Activated naive CD8-positive, alpha-beta T cell treated with anti-CD3 and anti-CD28 coated beads, Interleukin-2, amount 10 ng/mL, durations not matched to agents 7 days and 5 days (primary cell): ENCODE data around the gene MAMDC2. TPM values are rescaled to one million over a fixed set of nuclear protein-coding genes. Genes with fewer than 3 reads are reported as not detected.

Experiments used
- ATAC-seq: fragments of 150-1000 bp; cut with Tn5 transposase; one replicate; pipeline ENCODE4 v1.10.0; 2021; ENCODE audit warnings: low read depth, moderate library complexity
- POLR2A ChIA-PET: fragments of 350-600 bp; sonication (Branson Sonifier 250); formaldehyde crosslinking; loops from one replicate; lab custom pipeline; 2021; ENCODE audit warnings: antibody characterized with exemption; lab: Charles Lee
- DNase-seq: peaks from one replicate; pipeline ENCODE4 v3.0.0; 2021
- H3K27ac Mint-ChIP-seq: one replicate; pipeline ENCODE4 v1.8.0; 2022; ENCODE audit warnings: mild to moderate bottlenecking, mixed read lengths
- H3K27me3 Mint-ChIP-seq: one replicate; pipeline ENCODE4 v1.8.0; 2022; ENCODE audit warnings: mild to moderate bottlenecking, moderate library complexity, mixed read lengths
- H3K36me3 Mint-ChIP-seq: one replicate; pipeline ENCODE4 v1.8.0; 2021; ENCODE audit warnings: mild to moderate bottlenecking, mixed read lengths
- H3K4me1 Mint-ChIP-seq: one replicate; pipeline ENCODE4 v1.8.0; 2021; ENCODE audit warnings: mixed read lengths
- H3K4me3 Mint-ChIP-seq: one replicate; pipeline ENCODE4 v1.8.0; 2022; ENCODE audit warnings: mild to moderate bottlenecking, moderate library complexity, mixed read lengths
- H3K9me3 Mint-ChIP-seq: one replicate; pipeline ENCODE4 v1.8.0; 2021; ENCODE audit warnings: mixed read lengths
- total RNA-seq, 2 experiments: library from RNA; stranded (reverse); gene quantifications; one replicate each; pipeline ENCODE4 v1.2.3, GENCODE V29; 2021

The MAMDC2 gene
- total RNA-seq, 2 experiments from 2014 or later, result 0.08 TPM; not detected in 1

DNA sequence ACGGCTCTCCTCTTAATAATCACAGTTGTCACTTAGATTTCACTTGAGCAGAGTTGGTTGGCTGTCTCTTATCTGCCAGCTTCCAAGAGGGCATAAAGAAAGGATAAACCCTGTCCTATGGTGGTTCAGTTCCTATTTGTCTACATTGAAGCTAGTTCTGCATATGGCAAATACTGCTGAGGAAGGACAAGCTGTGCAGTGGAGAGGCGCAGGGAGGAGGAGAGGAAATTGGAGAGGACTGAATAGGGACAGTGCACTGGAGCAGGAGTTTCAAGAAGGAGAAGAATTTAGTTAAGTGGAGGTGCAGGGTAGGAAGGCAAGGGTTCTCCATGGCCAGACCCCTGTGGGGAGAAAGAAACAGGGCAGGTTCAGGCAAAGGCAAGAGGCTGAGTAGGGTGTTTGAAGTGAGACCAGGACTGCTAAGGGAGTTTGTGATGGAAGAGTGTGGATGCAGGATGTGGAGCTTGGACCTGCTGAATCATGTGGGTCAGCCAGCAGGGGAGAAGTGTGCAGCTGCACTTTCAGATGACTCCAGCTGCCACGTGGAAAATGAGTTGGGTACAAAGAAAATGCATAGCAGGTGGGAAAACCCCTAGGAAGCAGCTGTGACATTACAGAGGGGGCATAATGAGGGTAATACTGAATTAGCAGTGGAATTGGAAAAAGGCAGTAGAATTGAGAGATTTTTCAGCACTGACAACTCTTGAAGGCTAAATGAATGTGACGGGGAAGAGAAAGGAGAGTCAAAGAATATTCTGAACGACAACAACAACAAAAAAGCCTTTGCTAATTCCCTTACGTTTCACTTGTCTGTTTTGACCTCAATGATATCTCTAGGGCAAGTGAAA lies 66.8 kb downstream of the MAMDC2 start:
- peaks cover 3% of the 10 kb centered on the region for H3K4me1 Mint-ChIP-seq
- H3K4me3 Mint-ChIP-seq, result no peak overlapping the region
- H3K9me3 Mint-ChIP-seq, result no peaks in the 10 kb centered on the region
- H3K27me3 Mint-ChIP-seq, result peaks cover 5% of the 10 kb centered on the region
- no peak for ATAC-seq
- POLR2A ChIA-PET, result no interaction called here
- DNase-seq, result no peak
- no peak overlapping the region for H3K27ac Mint-ChIP-seq
- no peaks in the 10 kb centered on the region for H3K36me3 Mint-ChIP-seq

GRCh38 chr9:70111042-70111602 lies 67.5 kb downstream of the MAMDC2 start:
- peak; percentile 70 for ATAC-seq
- Mint-ChIP-seq H3K4me1 (peaks cover 3% of the 10 kb centered on the region), H3K9me3 (no peaks in the 10 kb centered on the region)

DNA sequence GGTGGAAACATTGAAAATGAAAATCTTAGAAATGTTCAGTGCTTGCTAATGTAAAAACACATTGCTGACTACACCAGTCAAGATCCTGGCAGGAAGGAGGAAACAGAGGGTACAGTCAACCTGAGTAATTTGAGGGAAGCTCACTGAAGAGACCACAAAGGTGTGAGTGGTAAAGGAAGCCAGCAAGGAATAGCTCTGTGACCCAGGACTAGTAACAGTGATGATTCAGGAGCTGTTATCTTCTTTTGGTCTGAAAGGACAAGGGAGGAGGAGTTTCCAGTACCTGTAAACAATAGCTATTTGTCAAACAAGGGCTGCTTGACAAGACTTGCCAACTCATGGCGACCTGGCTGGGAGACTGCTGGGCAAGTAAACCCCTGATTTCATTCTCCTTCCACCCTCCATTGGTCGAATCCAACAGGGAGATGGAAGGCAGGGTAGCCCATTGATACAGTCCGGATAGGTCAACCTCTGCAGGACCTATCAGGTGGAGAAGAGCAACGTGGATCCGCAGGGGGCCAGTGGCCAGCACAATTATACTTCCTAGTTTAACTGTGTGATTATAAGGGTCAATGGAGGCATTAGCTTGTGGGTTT lies 68.1 kb downstream of the MAMDC2 start:
- peaks cover 3% of the 10 kb centered on the region for H3K4me1 Mint-ChIP-seq
- ATAC-seq, result no peak

More at GRCh38 chr9:70111042-70111602, 67.5 kb downstream of the MAMDC2 start:
- no peaks in the 10 kb centered on the region for H3K36me3 Mint-ChIP-seq
- DNase-seq, result peak; percentile 67
- peaks cover 5% of the 10 kb centered on the region for H3K27me3 Mint-ChIP-seq
- POLR2A ChIA-PET, result no interaction called here
- no peak overlapping the region for H3K27ac Mint-ChIP-seq
- H3K4me3 Mint-ChIP-seq, result no peak overlapping the region

DNA sequence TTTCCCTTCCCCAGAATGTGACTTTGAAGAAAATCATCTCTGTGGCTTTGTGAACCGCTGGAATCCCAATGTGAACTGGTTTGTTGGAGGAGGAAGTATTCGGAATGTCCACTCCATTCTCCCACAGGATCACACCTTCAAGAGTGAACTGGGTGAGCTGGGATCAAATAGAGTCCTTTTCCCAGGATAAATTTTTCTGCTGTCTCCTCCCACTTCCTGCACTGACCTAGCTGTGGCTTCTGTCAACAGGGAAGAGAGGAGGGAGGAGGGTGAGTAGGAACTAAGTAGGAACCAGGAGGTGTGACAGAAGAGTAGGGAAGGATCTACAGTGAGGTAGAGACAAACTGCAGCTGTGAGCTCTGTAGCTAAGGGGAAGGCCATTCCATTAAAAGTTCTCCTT lies 69.3 kb downstream of the MAMDC2 start:
- POLR2A ChIA-PET, result no interaction called here
- peaks cover 7% of the 10 kb centered on the region for H3K27me3 Mint-ChIP-seq
- no peak overlapping the region for H3K4me3 Mint-ChIP-seq
- DNase-seq (no peak), ATAC-seq (no peak)
- no peak overlapping the region for H3K27ac Mint-ChIP-seq
- H3K4me1 Mint-ChIP-seq, result peaks cover 3% of the 10 kb centered on the region
- no peaks in the 10 kb centered on the region for H3K36me3 Mint-ChIP-seq
- no peaks in the 10 kb centered on the region for H3K9me3 Mint-ChIP-seq

More for the DNA sequence above, 68.1 kb downstream of the MAMDC2 start:
- DNase-seq, result no peak
- H3K4me3 Mint-ChIP-seq, result no peak overlapping the region
- no peaks in the 10 kb centered on the region for H3K36me3 Mint-ChIP-seq
- H3K27ac Mint-ChIP-seq, result no peak overlapping the region
- POLR2A ChIA-PET, result no interaction called here
- no peaks in the 10 kb centered on the region for H3K9me3 Mint-ChIP-seq
- peaks cover 5% of the 10 kb centered on the region for H3K27me3 Mint-ChIP-seq

- Mint-ChIP-seq H3K27ac (no peak overlapping the region), H3K27me3 (peaks cover 7% of the 10 kb centered on the region), H3K4me1 (peaks cover 3% of the 10 kb centered on the region), H3K4me3 (no peak overlapping the region), H3K36me3 (no peaks in the 10 kb centered on the region), H3K9me3 (no peaks in the 10 kb centered on the region)
- ATAC-seq (peak; percentile 33), DNase-seq (peak; percentile 27)
- POLR2A ChIA-PET, result no interaction called here
These were observed 69.9 kb downstream of the MAMDC2 start for GRCh38 chr9:70113403-70114022.

DNA sequence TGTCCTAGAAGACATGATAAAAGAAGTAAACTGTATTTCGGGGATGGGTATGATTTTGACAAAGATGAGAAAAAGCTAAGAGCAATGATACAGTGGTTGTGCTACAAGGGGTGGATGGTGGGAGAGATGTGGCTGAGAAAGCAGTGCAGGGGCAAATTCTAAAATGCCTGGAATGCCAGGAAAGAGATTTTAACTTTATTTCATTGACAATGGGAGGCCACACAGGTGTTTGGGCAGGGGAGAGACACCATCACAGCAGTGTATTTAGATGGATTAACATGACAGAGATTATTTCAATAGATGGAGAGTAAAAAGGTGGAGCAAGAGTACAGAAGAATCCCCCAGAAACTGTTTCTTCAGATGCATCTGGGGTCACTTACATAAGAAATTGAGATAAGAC lies 71.2 kb downstream of the MAMDC2 start:
- Mint-ChIP-seq H3K4me1 (peaks cover 3% of the 10 kb centered on the region), H3K27ac (no peak overlapping the region), H3K9me3 (no peaks in the 10 kb centered on the region), H3K4me3 (no peak overlapping the region), H3K27me3 (peaks cover 7% of the 10 kb centered on the region), H3K36me3 (no peaks in the 10 kb centered on the region)
- POLR2A ChIA-PET, result no interaction called here
- ATAC-seq, result no peak
- DNase-seq, result no peak

- ATAC-seq, result no peak
- no peak overlapping the region for H3K27ac Mint-ChIP-seq
- no peak overlapping the region for H3K4me3 Mint-ChIP-seq
- H3K4me1 Mint-ChIP-seq, result no peaks in the 10 kb centered on the region
- no peak for DNase-seq
- H3K36me3 Mint-ChIP-seq, result no peaks in the 10 kb centered on the region
- peaks cover 7% of the 10 kb centered on the region for H3K27me3 Mint-ChIP-seq
- POLR2A ChIA-PET, result no interaction called here
- H3K9me3 Mint-ChIP-seq, result no peaks in the 10 kb centered on the region
These were observed 74.2 kb downstream of the MAMDC2 start for GRCh38 chr9:70117835-70118319.

- no peaks in the 10 kb centered on the region for H3K4me1 Mint-ChIP-seq
- POLR2A ChIA-PET, result no interaction called here
- no peak for ATAC-seq
- no peaks in the 10 kb centered on the region for H3K9me3 Mint-ChIP-seq
- H3K4me3 Mint-ChIP-seq, result no peak overlapping the region
- H3K36me3 Mint-ChIP-seq, result no peaks in the 10 kb centered on the region
- no peak overlapping the region for H3K27ac Mint-ChIP-seq
- peaks cover 5% of the 10 kb centered on the region for H3K27me3 Mint-ChIP-seq
- DNase-seq, result no peak
These were observed 76.1 kb downstream of the MAMDC2 start for GRCh38 chr9:70119786-70120185.

GRCh38 chr9:70120834-70121510 lies 77.3 kb downstream of the MAMDC2 start:
- Mint-ChIP-seq H3K4me3 (no peak overlapping the region), H3K27me3 (peaks cover 2% of the 10 kb centered on the region), H3K4me1 (no peaks in the 10 kb centered on the region), H3K27ac (no peak overlapping the region), H3K36me3 (no peaks in the 10 kb centered on the region), H3K9me3 (no peaks in the 10 kb centered on the region)
- no peak for ATAC-seq
- DNase-seq, result no peak
- POLR2A ChIA-PET, result no interaction called here

DNA sequence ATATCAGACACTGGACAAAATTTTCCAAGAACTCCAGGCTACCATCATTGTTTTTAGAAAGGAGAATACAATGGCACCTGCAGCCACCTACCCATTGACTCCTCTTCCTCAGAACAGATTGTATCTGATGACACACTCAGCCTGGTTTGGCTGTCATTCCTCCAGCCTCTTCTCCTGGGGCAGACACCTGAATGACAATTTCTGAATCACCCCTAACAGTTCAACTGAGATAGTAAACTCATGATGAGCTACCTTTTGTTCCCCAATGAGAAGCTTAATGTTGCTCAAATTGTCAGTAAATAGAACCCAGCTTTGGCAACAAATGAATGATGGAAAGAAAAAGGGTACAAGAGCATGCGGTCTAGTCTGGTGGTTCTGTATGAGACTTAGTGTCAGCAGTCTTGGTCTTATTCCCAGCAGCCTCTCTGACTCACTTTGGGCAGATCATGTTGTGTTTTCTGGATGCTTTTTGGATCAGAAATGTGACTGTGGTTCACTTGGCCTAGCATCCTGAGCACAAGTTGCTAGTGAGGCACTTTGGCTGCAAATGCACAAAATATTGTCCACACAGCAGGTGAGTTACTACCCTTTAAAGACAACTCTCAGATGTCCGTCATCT lies 78.3 kb downstream of the MAMDC2 start:
- DNase-seq, result no peak
- H3K36me3 Mint-ChIP-seq, result no peaks in the 10 kb centered on the region
- no peak for ATAC-seq
- no peak overlapping the region for H3K27ac Mint-ChIP-seq
- H3K4me1 Mint-ChIP-seq, result no peaks in the 10 kb centered on the region
- no peak overlapping the region for H3K4me3 Mint-ChIP-seq
- H3K27me3 Mint-ChIP-seq, result peaks cover 5% of the 10 kb centered on the region
- no peaks in the 10 kb centered on the region for H3K9me3 Mint-ChIP-seq
- POLR2A ChIA-PET, result no interaction called here

- POLR2A ChIA-PET, result no interaction called here
- Mint-ChIP-seq H3K4me3 (no peak overlapping the region), H3K27ac (no peak overlapping the region), H3K4me1 (no peaks in the 10 kb centered on the region), H3K27me3 (peaks cover 3% of the 10 kb centered on the region), H3K9me3 (no peaks in the 10 kb centered on the region), H3K36me3 (no peaks in the 10 kb centered on the region)
- DNase-seq (no peak), ATAC-seq (no peak)
These were observed 80.0 kb downstream of the MAMDC2 start for GRCh38 chr9:70123695-70124094.

DNA sequence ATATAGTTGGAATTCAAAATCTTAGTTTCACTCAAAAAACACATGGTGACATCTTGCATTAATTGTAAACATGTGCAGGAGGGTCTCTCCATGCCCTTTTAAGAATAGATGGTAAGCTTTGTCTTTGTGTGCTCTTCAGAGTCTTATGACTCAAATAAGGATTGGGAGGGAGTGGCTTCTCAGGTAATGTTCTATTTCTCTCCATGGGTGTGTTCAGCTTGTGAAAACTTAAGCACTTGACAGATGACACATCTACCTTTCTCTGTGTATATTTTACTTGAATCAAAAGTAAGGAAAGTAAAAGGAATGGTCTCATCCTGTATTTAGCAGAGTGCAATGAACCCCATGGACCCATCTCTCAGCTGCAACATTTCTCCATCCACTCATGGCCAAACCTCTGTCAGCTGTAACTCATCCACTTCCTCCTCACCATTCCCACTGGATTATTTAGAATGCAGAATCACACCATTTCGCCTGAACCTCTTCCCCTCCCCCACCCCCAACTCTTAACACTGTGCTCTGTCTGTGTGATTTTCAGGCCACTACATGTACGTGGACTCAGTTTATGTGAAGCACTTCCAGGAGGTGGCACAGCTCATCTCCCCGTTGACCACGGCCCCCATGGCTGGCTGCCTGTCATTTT lies 82.1 kb downstream of the MAMDC2 start:
- no peak overlapping the region for H3K4me3 Mint-ChIP-seq
- H3K4me1 Mint-ChIP-seq, result no peaks in the 10 kb centered on the region
- DNase-seq (no peak), ATAC-seq (no peak)
- H3K9me3 Mint-ChIP-seq, result no peaks in the 10 kb centered on the region
- POLR2A ChIA-PET, result no interaction called here
- H3K36me3 Mint-ChIP-seq, result no peaks in the 10 kb centered on the region
- peaks cover 3% of the 10 kb centered on the region for H3K27me3 Mint-ChIP-seq
- no peak overlapping the region for H3K27ac Mint-ChIP-seq
